Stomach (tissue), 9 donors: ENCODE measurements around the gene C6orf89. TPM values are rescaled to one million over a fixed set of nuclear protein-coding genes. Genes with fewer than 3 reads are reported as not detected.

ENCODE experiments used
- DNase-seq, 2 donors: peaks; one replicate each; pipeline versions ENCODE4 v3.0.0 to v3.0.0-alpha.2; 2013 to 2019
- H3K27ac ChIP-seq, 5 donors: fragments of 200-600 bp in 4 of 5; sonication (generic) in 4 of 5; one replicate each; pipeline ENCODE4 v1.5.1; 2013 to 2019; ENCODE audit warnings: mild to moderate bottlenecking in 1 of 5, moderate library complexity in 1 of 5
- H3K27me3 ChIP-seq, 3 donors: fragments of 200-600 bp; sonication (generic); one replicate each; pipeline ENCODE4 v1.5.1; 2017 to 2019; ENCODE audit warnings: mixed run types in 1 of 3
- H3K36me3 ChIP-seq, 4 donors: fragments of 200-600 bp; sonication (generic); 1 replicate in 3 of 4; 2 replicates in 1 of 4; pipeline ENCODE4 v1.5.1; 2016 to 2019
- H3K4me1 ChIP-seq, 4 donors: fragments of 200-600 bp; sonication (generic); one replicate each; pipeline ENCODE4 v1.5.1; 2016 to 2019
- H3K4me3 ChIP-seq, 4 donors: fragments of 200-600 bp; sonication (generic) in 3 of 4; one replicate each; pipeline ENCODE4 v1.5.1; 2016 to 2019; ENCODE audit warnings: mild to moderate bottlenecking in 1 of 4
- H3K9me3 ChIP-seq, 4 donors: fragments of 200-600 bp; sonication (generic); one replicate each; pipeline ENCODE4 v1.5.1; 2016 to 2019
- CTCF ChIP-seq, 7 experiments: fragments of 450-650 bp in 4 of 7; fragments of 200-600 bp in 3 of 7; sonication (generic) in 3 of 7; IDR thresholded peaks; one replicate each; pipeline ENCODE4 v1.5.1; 2016 to 2019; ENCODE audit warnings: antibody characterized with exemption in 7 of 7, control low read depth in 2 of 7, mild to moderate bottlenecking in 1 of 7
- EP300 ChIP-seq: sonication (generic); formaldehyde crosslinking; IDR thresholded peaks from one replicate; pipeline ENCODE4 v1.6.1; 2017; ENCODE audit warnings: antibody characterized with exemption
- POLR2A ChIP-seq, 4 donors: fragments of 450-650 bp; IDR thresholded peaks; one replicate each; pipeline ENCODE4 v1.6.1; 2016; ENCODE audit warnings: antibody characterized with exemption in 4 of 4, control low read depth in 2 of 4, mild to moderate bottlenecking in 1 of 4, moderate library complexity in 1 of 4
- POLR2AphosphoS5 ChIP-seq, 3 donors: sonication (generic); formaldehyde crosslinking; IDR thresholded peaks; one replicate each; pipeline ENCODE4 v1.6.1; 2016; ENCODE audit warnings: antibody characterized with exemption in 3 of 3
- WGBS, 5 donors: extraction: QIAGEN DNeasy Blood & Tissue Kit in 3 of 5; methylation state at CpG; one replicate each; pipeline versions ENCODE4 v1.1.5 to v1.1.7; 2013 to 2018; 5-methylcytosine and 5-hydroxymethylcytosine counted together
- intact Hi-C: fragments of 100-400 bp; cut with DNase I; formaldehyde crosslinking; loops from one replicate; pipeline ENCODE4 v1.15.1; 2023; ENCODE audit warnings: low total_unique reads
- polyA plus RNA-seq, 3 donors: library from polyadenylated mRNA; stranded (reverse); fragments of 200-250 nt; gene quantifications; one replicate each; pipeline ENCODE4 v1.2.3, GENCODE V29; 2013
- total RNA-seq, 5 donors: library from RNA; depleted of rRNA; stranded (reverse); fragments of >200 nt; gene quantifications; one replicate each; pipeline versions ENCODE4 v1.1.0 to v1.2.3, GENCODE V29; 2014 to 2016
- donor health status: healthy with polysubstance abuse.
- donor health status: Bipolar disorder and iron deficiency.
- donor health status: healthy.

The C6orf89 gene
- total and polyA plus RNA-seq, 8 donors = 7.0 to 47.2 (median 25.1) TPM

GRCh38 chr6:36837686-36838085 lies 48.1 kb upstream of the C6orf89 start:
- TF ChIP-seq CTCF (IDR thresholded peaks at IDR 0.05) (no peak), POLR2A (IDR thresholded peaks at IDR 0.05) (no peak), EP300 (no peak), POLR2AphosphoS5 (IDR thresholded peaks at IDR 0.05) (no peak)

GRCh38 chr6:36838896-36839748 lies 46.6 kb upstream of the C6orf89 start, which contains the start of gene CPNE5:
Gene CPNE5, minus strand, starts transcription at chr6:36839444. Its CDS starts 67 bp downstream, at chr6:36839377.
- TF ChIP-seq POLR2A (IDR thresholded peaks at IDR 0.05) (no peak), EP300 (no peak), POLR2AphosphoS5 (IDR thresholded peaks at IDR 0.05) (no peak), CTCF (IDR thresholded peaks at IDR 0.05) (no peak)
- Histone ChIP-seq H3K4me1 (peaks cover 23 to 35% (median 29%) of the 10 kb centered on the region in 4 donors), H3K27ac (peak within 1 kb of the TSS in 2 of 5 donors; percentile 41 to 67), H3K36me3 (no peaks in the 10 kb centered on the region), H3K9me3 (no peaks in the 10 kb centered on the region), H3K4me3 (peak within 1 kb of the TSS; percentile 52 to 64 (median 58)), H3K27me3 (peaks cover 0 to 36% (median 23%) of the 10 kb centered on the region in 3 donors)
- peak in 1 of 2 donors; percentile 79 for DNase-seq
- 6 to 29% (median 9%) methylated on average over 14 to 57 of the region's 57 CpGs for WGBS, 5 donors
- intact Hi-C loops = no loop called here

More at GRCh38 chr6:36837686-36838085, 48.1 kb upstream of the C6orf89 start:
- Histone ChIP-seq H3K27ac (no peak overlapping the region), H3K4me3 (no peak overlapping the region), H3K36me3 (no peaks in the 10 kb centered on the region), H3K4me1 (peaks cover 23 to 35% (median 29%) of the 10 kb centered on the region in 4 donors), H3K9me3 (no peaks in the 10 kb centered on the region), H3K27me3 (peaks cover 0 to 36% (median 23%) of the 10 kb centered on the region in 3 donors)
- DNase-seq = no peak
- 91 to 98% (median 95%) methylated on average over 6 of the region's 6 CpGs for WGBS, 5 donors
- intact Hi-C loops = no loop called here

GRCh38 chr6:36839749-36840431 lies 45.9 kb upstream of the C6orf89 start:
- TF ChIP-seq POLR2A (IDR thresholded peaks at IDR 0.05) (no peak), CTCF (IDR thresholded peaks at IDR 0.05) (peak in 1 of 7 experiments; percentile 14)
- Histone ChIP-seq H3K9me3 (no peaks in the 10 kb centered on the region), H3K27me3 (peaks cover 0 to 36% (median 23%) of the 10 kb centered on the region in 3 donors), H3K27ac (peak overlapping the region in 2 of 5 donors; percentile 41 to 67), H3K36me3 (no peaks in the 10 kb centered on the region), H3K4me3 (peak overlapping the region; percentile 52 to 64 (median 58)), H3K4me1 (peaks cover 23 to 35% (median 26%) of the 10 kb centered on the region in 4 donors)
- whole genome bisulfite sequencing, 5 donors = 0 to 2% (median 1%) methylated on average over 14 to 70 of the region's 70 CpGs
- intact Hi-C loops = no loop called here
- DNase-seq = peak; percentile 30 to 83
